ENCODE results near the gene PIGP.

- TF ChIP-seq CTCF (IDR thresholded peaks at IDR 0.05; ENCODE audit: insufficient read depth, low read depth, low read length) (no peak), EZH2 (IDR thresholded peaks at IDR 0.05; ENCODE audit: insufficient read depth, low read length) (no peak)
Observed at GRCh38 chr21:37030864-37031263, 42.0 kb downstream of the PIGP start.
